SK-N-SH treated with all-trans-retinoic acid at 6 μM for 48 hours (cell line): ENCODE measurements around the gene SCFD2.

Source experiments
- ARNTL ChIP-seq: fragments of 450-650 bp; formaldehyde crosslinking; IDR thresholded peaks from 2 replicates; pipeline ENCODE4 v1.5.0; 2020; ENCODE audit warnings: low read depth, mild to moderate bottlenecking, moderate library complexity, borderline replicate concordance
- BACH2 ChIP-seq: fragments of 250-450 bp; sonication (Bioruptor Pico); IDR thresholded peaks from 2 replicates; pipeline ENCODE4 v1.9.0; 2021; ENCODE audit warnings: mild to moderate bottlenecking, borderline replicate concordance
- CREB5 ChIP-seq: fragments of 250-450 bp; sonication (Bioruptor Pico); IDR thresholded peaks from 2 replicates; pipeline ENCODE4 v1.5.1; 2020; ENCODE audit warnings: low read depth, mild to moderate bottlenecking, moderate library complexity
- CSDC2 ChIP-seq: fragments of 250-450 bp; sonication (Bioruptor Pico); IDR thresholded peaks from 2 replicates; pipeline ENCODE4 v1.5.0; 2020; ENCODE audit warnings: mild to moderate bottlenecking, moderate library complexity
- PPARA ChIP-seq: fragments of 250-450 bp; sonication (Bioruptor Pico); IDR thresholded peaks from 2 replicates; pipeline ENCODE4 v1.5.0; 2020; ENCODE audit warnings: mild to moderate bottlenecking, borderline replicate concordance
- RARB ChIP-seq: fragments of 250-450 bp; sonication (Bioruptor Pico); IDR thresholded peaks from 2 replicates; pipeline ENCODE4 v1.8.0; 2021; ENCODE audit warnings: mild to moderate bottlenecking, moderate library complexity
- TCF4 ChIP-seq: fragments of 250-450 bp; sonication (Bioruptor Pico); IDR thresholded peaks from 2 replicates; pipeline ENCODE4 v1.8.0; 2021; ENCODE audit warnings: mild to moderate bottlenecking, moderate library complexity, borderline replicate concordance
- ZFP3 ChIP-seq: fragments of 250-450 bp; sonication (Bioruptor Pico); IDR thresholded peaks from 2 replicates; pipeline ENCODE4 v1.5.0; 2020; ENCODE audit warnings: mild to moderate bottlenecking, moderate library complexity
- TF ChIP-seq, protein P1 (sequence below): fragments of 250-450 bp; sonication (Bioruptor Pico); IDR thresholded peaks from 2 replicates; pipeline ENCODE4 v1.8.0; 2021; ENCODE audit warnings: low read depth, mild to moderate bottlenecking, moderate library complexity, borderline replicate concordance

DNA sequence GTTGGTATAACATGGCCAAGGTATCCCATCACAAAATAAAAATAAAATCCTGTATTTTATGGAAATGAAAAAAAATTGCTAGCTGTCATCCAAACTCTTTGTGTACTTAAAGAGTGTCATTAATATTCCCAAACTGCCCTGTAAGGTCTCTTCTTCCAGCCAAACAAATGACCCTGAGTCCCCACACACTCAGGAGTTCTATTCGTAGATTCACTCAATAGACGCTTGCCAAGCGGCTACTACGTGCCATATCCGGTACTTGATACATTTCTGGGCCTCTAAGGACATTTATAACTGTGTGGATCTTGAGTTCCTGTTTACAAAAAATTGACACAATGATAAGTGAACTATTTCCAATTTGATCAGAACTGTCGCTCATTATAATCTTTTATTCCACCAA lies 245.1 kb downstream of the SCFD2 start:
- TF ChIP-seq ZFP3 (CRISPR knock-in tag) (no peak), TCF4 (no peak), RARB (CRISPR knock-in tag) (no peak), BACH2 (no peak), CSDC2 (CRISPR knock-in tag) (no peak), CREB5 (CRISPR knock-in tag) (no peak), PPARA (CRISPR knock-in tag) (no peak), ARNTL (CRISPR knock-in tag) (no peak)
- TF ChIP-seq, protein P1, sequence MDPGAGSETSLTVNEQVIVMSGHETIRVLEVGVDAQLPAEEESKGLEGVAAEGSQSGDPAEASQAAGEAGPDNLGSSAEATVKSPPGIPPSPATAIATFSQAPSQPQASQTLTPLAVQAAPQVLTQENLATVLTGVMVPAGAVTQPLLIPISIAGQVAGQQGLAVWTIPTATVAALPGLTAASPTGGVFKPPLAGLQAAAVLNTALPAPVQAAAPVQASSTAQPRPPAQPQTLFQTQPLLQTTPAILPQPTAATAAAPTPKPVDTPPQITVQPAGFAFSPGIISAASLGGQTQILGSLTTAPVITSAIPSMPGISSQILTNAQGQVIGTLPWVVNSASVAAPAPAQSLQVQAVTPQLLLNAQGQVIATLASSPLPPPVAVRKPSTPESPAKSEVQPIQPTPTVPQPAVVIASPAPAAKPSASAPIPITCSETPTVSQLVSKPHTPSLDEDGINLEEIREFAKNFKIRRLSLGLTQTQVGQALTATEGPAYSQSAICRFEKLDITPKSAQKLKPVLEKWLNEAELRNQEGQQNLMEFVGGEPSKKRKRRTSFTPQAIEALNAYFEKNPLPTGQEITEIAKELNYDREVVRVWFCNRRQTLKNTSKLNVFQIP (CRISPR knock-in tag) = no peak
